ENCODE results near the gene SSC5D.
"Not testable (repeated sequence)": the region's sequence is repeated elsewhere in the genome, so short reads cannot be mapped to it uniquely, and the experiment has no call there.

Gene SSC5D

GRCh38 chr19:55487924-55488687 is at the start of gene SSC5D:
TSS of gene SSC5D (plus strand) at chr19:55488436. CDS start at chr19:55488590, 154 bp downstream.
- no peak for DNase-seq (ENCODE audit: low spot score)

GRCh38 chr19:55439052-55439451 is 49.2 kb upstream of the SSC5D start:
- DNase-seq (ENCODE audit: low spot score) = no peak

- DNase-seq (ENCODE audit: low spot score) = no peak
Measured at GRCh38 chr19:55440411-55441105, 47.7 kb upstream of the SSC5D start.

- no peak for DNase-seq (ENCODE audit: low spot score)
Measured at GRCh38 chr19:55441319-55441691, 46.9 kb upstream of the SSC5D start.

- peak; percentile 37 for DNase-seq (ENCODE audit: low spot score)
Measured at GRCh38 chr19:55441692-55442321, 46.4 kb upstream of the SSC5D start.

- peak; percentile 75 for DNase-seq (ENCODE audit: low spot score)
Measured at GRCh38 chr19:55442372-55442961, 45.8 kb upstream of the SSC5D start.

GRCh38 chr19:55443045-55443823 is 45.0 kb upstream of the SSC5D start, which contains the start of gene SHISA7:
TSS of gene SHISA7 (minus strand) at chr19:55443300. CDS start at chr19:55442863, 437 bp downstream.
- DNase-seq (ENCODE audit: low spot score) = peak; percentile 63

- DNase-seq (ENCODE audit: low spot score) = no peak
Measured at GRCh38 chr19:55443824-55444480, 44.3 kb upstream of the SSC5D start.

- no peak for DNase-seq (ENCODE audit: low spot score)
Measured at GRCh38 chr19:55444646-55445045, 43.6 kb upstream of the SSC5D start.

- DNase-seq (ENCODE audit: low spot score) = no peak
Measured at GRCh38 chr19:55446060-55446459, 42.2 kb upstream of the SSC5D start.

GRCh38 chr19:55447421-55448174 is 40.6 kb upstream of the SSC5D start:
- peak; percentile 86 for DNase-seq (ENCODE audit: low spot score)

GRCh38 chr19:55448175-55448490 is 40.1 kb upstream of the SSC5D start:
- DNase-seq (ENCODE audit: low spot score) = not testable (repeated sequence)

- no peak for DNase-seq (ENCODE audit: low spot score)
Measured at GRCh38 chr19:55449469-55449868, 38.8 kb upstream of the SSC5D start.

GRCh38 chr19:55451163-55451964 is 36.9 kb upstream of the SSC5D start:
- no peak for DNase-seq (ENCODE audit: low spot score)

GRCh38 chr19:55451965-55452748 is 36.1 kb upstream of the SSC5D start:
- no peak for DNase-seq (ENCODE audit: low spot score)

- peak; percentile 75 for DNase-seq (ENCODE audit: low spot score)
Measured at GRCh38 chr19:55452749-55453346, 35.4 kb upstream of the SSC5D start.

GRCh38 chr19:55453511-55454260 is 34.5 kb upstream of the SSC5D start:
- DNase-seq (ENCODE audit: low spot score) = no peak

- peak; percentile 56 for DNase-seq (ENCODE audit: low spot score)
Measured at GRCh38 chr19:55454787-55455243, 33.4 kb upstream of the SSC5D start.
